ENCODE measurements around the gene ZNF423.
"Not testable (repeated sequence)": the region's sequence is repeated elsewhere in the genome, so short reads cannot be mapped to it uniquely, and the experiment has no call there.

ZNF423 gene

GRCh38 chr16:49855822-49856671 lies at the start of gene ZNF423:
ZNF423 (minus strand) TSS chr16:49856112; CDS start chr16:49855774, 338 bp downstream.
- DNase-seq (ENCODE audit: low spot score) = no peak

- no peak for DNase-seq (ENCODE audit: low spot score)
Observed at GRCh38 chr16:49904348-49905062, 48.6 kb upstream of the ZNF423 start.

GRCh38 chr16:49902908-49903307 lies 47.0 kb upstream of the ZNF423 start:
- DNase-seq (ENCODE audit: low spot score) = no peak

- no peak for DNase-seq (ENCODE audit: low spot score)
Observed at GRCh38 chr16:49901711-49902110, 45.8 kb upstream of the ZNF423 start.

GRCh38 chr16:49900875-49901274 lies 45.0 kb upstream of the ZNF423 start:
- DNase-seq (ENCODE audit: low spot score) = no peak

- no peak for DNase-seq (ENCODE audit: low spot score)
Observed at GRCh38 chr16:49899991-49900695, 44.2 kb upstream of the ZNF423 start.

GRCh38 chr16:49896447-49896964 lies 40.6 kb upstream of the ZNF423 start:
- no peak for DNase-seq (ENCODE audit: low spot score)

- no peak for DNase-seq (ENCODE audit: low spot score)
Observed at GRCh38 chr16:49890876-49891275, 35.0 kb upstream of the ZNF423 start.

- no peak for DNase-seq (ENCODE audit: low spot score)
Observed at GRCh38 chr16:49889725-49890397, 33.9 kb upstream of the ZNF423 start.

- DNase-seq (ENCODE audit: low spot score) = no peak
Observed at GRCh38 chr16:49886554-49887094, 30.7 kb upstream of the ZNF423 start.

- no peak for DNase-seq (ENCODE audit: low spot score)
Observed at GRCh38 chr16:49884033-49885015, 28.4 kb upstream of the ZNF423 start.

GRCh38 chr16:49883076-49884014 lies 27.4 kb upstream of the ZNF423 start:
- DNase-seq (ENCODE audit: low spot score) = no peak

GRCh38 chr16:49881890-49882289 lies 26.0 kb upstream of the ZNF423 start:
- DNase-seq (ENCODE audit: low spot score) = no peak

GRCh38 chr16:49878540-49878939 lies 22.6 kb upstream of the ZNF423 start:
- not testable (repeated sequence) for DNase-seq (ENCODE audit: low spot score)

- peak; percentile 87 for DNase-seq (ENCODE audit: low spot score)
Observed at GRCh38 chr16:49876716-49877129, 20.8 kb upstream of the ZNF423 start.

GRCh38 chr16:49875806-49876715 lies 20.1 kb upstream of the ZNF423 start:
- DNase-seq (ENCODE audit: low spot score) = no peak

GRCh38 chr16:49874613-49875237 lies 18.8 kb upstream of the ZNF423 start:
- DNase-seq (ENCODE audit: low spot score) = no peak

GRCh38 chr16:49871824-49872223 lies 15.9 kb upstream of the ZNF423 start:
- not testable (repeated sequence) for DNase-seq (ENCODE audit: low spot score)
